ENCODE results near the gene EEF1AKMT3.
A peak's percentile ranks its signal among the peaks of the same experiment; 100 is the strongest.
"Not testable (repeated sequence)": the region's sequence is repeated elsewhere in the genome, so short reads cannot be mapped to it uniquely, and the experiment has no call there.

The EEF1AKMT3 gene

GRCh38 chr12:57795354-57795753 lies 22.9 kb downstream of the EEF1AKMT3 start:
- no peak for DNase-seq

GRCh38 chr12:57796996-57797395 lies 24.6 kb downstream of the EEF1AKMT3 start:
- DNase-seq: no peak

GRCh38 chr12:57797933-57798332 lies 25.5 kb downstream of the EEF1AKMT3 start:
- DNase-seq: no peak

GRCh38 chr12:57800965-57801364 lies 28.6 kb downstream of the EEF1AKMT3 start:
- DNase-seq: no peak

DNA sequence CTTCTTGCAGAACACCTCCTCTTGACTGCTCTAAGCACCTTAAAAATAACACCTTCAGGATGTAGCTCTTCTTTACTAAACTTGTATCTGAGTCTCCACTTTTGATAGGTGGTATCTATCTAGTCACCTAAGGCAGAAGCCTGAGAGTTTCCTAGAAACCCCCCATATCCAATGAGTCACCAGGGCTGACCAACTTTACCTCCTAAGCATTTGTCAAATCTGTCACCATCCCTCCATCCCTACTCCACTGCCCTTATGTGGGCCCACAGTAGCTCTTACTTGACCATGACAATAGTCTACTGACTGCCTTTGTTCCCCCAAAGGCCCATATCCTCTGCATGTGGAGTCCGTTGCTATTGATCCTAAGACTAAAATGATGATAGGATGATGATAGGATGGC lies 30.2 kb downstream of the EEF1AKMT3 start:
- DNase-seq: no peak

DNA sequence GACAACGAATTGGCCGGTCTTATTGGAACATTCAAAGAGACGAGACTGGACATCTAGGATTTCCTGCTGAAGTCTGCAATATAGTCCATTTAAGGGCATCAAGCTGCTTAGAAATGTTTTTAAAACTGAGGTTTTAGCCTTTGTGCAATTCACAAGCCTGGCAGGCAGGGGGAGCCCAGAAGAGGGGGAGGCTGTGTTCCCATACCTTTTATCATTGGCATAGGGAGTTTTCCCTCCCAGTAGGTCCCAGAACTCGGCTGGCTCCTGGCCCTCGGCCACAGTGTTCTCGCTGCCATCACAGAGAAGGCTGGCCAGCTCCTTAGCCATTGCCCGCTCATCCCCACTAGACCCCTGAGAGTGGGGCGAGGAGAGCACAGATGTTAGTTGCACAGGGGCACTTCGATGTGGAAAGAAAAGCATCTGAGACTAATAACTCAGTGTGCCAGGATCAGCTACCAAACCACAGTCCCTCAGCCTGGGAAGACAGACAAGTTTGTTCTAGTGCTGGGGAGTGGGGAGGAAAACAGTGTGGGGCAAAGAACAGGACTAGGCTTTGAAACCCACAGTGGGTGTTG lies 31.0 kb downstream of the EEF1AKMT3 start:
- peak; percentile 2 for DNase-seq

- no peak for DNase-seq
Measured at GRCh38 chr12:57806677-57807076, 34.3 kb downstream of the EEF1AKMT3 start.

DNA sequence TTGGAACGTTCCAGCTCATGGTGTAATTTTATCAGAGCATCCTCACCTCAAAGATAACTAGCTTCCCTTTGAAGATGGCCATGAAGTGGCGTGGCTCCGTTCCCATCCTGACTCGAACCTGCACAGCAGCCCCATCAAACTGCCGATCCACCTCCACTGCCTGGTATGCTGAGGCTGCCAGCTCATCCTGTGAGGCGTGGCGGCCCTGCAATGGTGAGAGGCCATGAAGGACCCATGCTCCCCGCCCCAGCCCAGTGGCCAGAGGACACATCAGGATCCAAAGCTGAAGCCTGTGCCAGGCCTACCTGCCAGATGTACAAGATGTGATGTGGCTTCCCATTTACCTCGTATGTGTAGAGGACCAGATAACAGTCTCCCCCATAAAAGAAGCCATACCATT lies 34.9 kb downstream of the EEF1AKMT3 start:
- DNase-seq: no peak

DNA sequence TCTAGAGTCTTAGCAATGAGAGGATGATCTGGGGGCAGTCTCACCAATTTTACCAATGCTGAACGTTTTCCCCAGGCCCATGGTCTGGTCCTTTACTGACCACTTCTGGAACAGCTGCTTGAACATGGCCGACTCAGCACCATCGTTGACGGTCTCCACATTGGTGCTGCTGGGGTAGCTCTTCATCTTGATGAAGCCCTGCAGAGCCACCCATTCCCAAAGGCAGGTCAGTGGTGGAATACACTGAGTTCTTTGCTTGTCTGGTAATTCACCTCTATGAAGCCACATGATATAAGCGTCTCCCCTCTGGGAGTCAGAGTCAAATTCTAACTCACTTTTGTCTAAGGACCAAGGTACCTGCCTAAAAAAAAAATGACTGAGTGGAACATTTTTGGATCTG lies 35.9 kb downstream of the EEF1AKMT3 start:
- DNase-seq: no peak

GRCh38 chr12:57809425-57809824 lies 37.0 kb downstream of the EEF1AKMT3 start:
- no peak for DNase-seq

DNA sequence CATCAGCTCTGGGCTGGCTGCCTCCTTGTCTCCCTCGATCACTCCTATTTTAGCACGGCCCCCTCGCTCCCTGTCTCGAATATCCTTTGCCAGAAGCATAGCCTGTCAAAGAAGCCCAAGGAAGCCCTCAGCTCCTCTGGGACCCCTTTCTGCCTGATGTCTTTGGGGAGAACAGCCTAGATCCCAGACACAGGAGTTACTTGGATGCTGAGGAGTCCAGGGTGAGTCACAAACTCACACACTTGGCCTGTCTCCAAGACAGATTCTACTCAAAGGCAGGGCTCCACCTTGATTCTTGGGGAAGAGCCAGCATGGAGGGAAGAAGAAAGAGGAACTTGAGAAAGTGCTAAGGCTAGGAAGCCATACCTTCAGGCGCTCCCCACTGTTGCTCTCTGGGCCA lies 38.0 kb downstream of the EEF1AKMT3 start:
- no peak for DNase-seq

DNA sequence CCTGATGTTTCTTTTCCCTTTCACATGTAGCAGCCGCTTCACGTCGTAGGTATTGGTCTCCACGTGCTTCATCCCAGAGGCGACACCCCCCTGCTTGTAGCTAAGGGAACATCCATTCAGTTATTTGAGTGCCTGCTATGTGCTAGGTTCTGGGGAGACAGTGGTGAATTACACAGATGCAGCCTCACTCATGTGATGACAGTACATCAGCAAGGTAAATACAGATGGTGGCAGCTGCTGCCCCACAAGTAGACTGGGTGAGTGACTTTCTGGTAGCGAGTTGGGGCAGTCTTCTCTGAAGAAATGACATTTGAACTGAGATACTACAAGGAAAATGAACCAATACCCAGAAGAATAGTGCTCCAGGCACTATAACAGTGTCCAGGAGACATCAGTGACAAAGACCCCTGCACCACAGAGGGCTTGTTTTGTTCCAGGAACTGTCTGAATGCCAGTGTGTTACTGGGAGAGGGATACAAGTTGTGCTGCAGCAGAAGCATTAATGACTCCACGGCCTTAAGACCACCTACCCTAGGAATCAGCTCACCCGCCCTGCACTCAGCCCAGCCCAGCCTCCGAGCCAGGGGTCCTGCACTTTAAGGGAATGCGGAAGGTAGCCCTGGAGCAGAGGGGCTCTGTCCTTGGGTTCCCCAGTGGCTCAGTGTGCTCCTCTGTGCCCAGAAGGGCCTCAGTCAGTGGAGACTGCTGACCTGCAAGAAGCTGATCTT lies 38.8 kb downstream of the EEF1AKMT3 start:
- no peak for DNase-seq

DNA sequence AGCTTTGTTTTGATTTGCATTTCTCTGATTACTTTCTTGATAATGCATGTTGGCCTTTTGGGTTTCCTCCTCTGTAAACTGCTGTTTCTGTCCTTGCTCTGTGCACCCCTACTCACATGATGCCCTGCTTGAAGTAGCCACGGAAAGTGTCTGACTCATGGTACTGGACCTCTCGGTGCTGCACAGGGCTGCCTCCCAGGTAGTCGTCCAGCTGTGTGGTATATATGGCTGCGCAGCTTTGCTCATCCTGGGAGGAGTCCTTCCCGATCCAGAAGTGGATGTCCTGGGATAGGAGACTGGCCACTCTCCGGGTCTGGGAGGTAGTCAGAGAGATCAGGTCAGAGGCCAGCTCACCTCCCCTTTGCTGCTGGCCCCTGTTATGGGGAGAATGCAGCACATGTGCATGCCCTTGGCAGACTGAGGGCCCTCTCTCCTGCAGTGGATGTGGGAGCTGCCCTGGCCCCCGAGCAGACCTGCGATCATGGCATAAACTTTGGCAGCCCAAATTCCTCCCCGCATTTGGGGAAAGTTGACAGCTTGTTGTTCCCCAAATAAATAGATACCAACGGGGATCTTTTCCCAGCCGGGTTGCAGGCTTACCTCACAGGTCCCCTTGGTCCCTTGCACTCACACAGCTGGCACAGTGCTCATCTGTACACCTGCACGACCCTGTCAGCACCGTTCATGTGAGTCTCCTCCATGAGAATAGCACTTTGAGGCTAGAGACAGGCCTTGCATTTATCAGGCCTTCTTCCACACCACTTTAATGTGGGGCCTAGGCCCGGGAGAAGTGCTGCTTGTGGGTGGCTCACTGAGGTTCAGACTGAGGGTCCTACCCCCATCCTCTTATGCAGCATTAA lies 40.9 kb downstream of the EEF1AKMT3 start:
- DNase-seq: no peak

DNA sequence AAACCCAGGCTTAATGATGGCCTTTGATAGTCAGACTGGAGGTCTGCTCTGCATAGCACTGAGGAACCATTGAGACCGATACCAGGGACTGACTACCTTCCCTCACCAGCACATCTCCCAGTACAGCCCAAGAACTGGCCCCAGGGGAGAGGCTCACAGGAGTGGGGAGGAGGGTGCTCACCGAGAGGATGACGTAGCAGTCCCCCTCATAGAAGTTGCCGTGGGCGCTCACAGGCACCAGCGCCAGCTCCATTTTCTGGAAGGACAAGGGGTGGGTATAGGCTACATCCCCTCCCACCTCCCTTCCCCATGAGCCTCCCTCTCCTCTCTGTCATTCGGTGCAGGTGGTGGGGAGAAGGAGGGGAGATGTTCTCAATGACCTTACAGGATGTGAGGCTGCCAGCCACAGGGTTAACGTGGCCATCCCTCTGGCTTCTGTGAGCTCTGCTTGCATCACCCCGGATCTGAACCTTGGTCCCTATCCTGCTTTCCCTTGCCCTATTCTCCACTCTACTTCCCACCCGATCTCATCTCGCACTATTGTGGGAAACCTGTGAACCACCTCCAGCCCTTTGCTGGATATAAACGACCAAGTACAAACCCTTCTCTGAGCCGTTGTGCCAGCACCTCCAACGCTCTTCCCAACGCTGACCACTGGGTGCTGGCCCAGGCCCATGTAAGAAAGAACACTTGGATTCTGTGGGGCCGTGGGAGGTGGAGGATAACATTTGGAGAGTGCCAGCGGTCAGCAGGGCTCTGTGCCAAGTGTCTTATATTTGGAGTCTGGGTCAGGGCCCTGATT lies 41.8 kb downstream of the EEF1AKMT3 start:
- no peak for DNase-seq

GRCh38 chr12:57815177-57816000 lies 43.0 kb downstream of the EEF1AKMT3 start:
- DNase-seq: peak; percentile 56

- no peak for DNase-seq
Measured at GRCh38 chr12:57816001-57816854, 43.8 kb downstream of the EEF1AKMT3 start.

- no peak for DNase-seq
Measured at GRCh38 chr12:57816855-57817151, 44.4 kb downstream of the EEF1AKMT3 start.

- no peak for DNase-seq
Measured at GRCh38 chr12:57817261-57817989, 45.0 kb downstream of the EEF1AKMT3 start.

DNA sequence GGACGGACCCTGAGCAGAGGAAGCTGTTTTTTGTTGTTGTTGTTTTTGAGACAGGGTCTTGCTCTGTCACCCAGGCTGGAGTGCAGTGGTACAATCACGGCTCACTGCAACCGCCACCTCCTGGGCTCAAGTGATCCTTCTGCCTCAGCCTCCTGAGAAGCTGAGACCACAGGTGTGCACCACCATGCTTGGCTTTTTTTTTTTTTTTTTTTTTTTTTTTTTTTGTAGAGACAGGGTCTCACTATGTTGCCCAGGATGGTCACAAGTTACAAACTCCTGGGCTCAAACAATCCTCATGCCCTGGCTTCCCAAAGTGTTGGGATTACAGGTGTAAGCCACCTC lies 45.5 kb downstream of the EEF1AKMT3 start:
- not testable (repeated sequence) for DNase-seq

DNA sequence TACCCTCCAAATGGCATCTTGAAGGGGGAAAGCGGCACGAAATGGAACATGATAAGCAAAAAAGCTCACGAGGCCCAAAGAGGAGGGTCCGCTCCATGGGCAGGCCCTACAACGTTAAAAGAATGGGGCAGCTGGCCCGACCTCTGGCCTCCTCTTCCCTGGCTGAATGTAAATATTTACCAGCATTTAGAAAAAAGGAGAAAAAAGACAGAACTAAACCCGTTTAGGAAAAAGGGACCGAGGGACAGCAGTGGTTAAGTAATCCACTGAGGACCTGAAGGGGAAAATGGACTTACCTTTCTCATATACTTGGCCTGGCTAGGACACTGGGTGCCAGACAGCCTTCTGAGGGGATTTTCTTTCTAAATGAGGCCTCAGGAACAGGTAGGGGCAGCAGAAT lies 47.7 kb downstream of the EEF1AKMT3 start:
- not testable (repeated sequence) for DNase-seq

- DNase-seq: not testable (repeated sequence)
Measured at GRCh38 chr12:57821015-57821414, 48.6 kb downstream of the EEF1AKMT3 start.
